GM19467 (cell line): ENCODE measurements around the gene DRD2.

Source experiments
- ATAC-seq: cut with Tn5 transposase; IDR thresholded peaks from one replicate; pipeline ENCODE4 v1.9.1; 2021; ENCODE audit warnings: mild to moderate bottlenecking, moderate library complexity; ENCODE audit not compliant: unreplicated experiment

Gene DRD2

GRCh38 chr11:113487622-113488021 is 12.4 kb upstream of the DRD2 start:
- no peak for ATAC-seq

GRCh38 chr11:113484223-113484622 is 9.0 kb upstream of the DRD2 start:
- ATAC-seq = no peak

- ATAC-seq = no peak
Observed at GRCh38 chr11:113481672-113482071, 6.5 kb upstream of the DRD2 start.

DNA sequence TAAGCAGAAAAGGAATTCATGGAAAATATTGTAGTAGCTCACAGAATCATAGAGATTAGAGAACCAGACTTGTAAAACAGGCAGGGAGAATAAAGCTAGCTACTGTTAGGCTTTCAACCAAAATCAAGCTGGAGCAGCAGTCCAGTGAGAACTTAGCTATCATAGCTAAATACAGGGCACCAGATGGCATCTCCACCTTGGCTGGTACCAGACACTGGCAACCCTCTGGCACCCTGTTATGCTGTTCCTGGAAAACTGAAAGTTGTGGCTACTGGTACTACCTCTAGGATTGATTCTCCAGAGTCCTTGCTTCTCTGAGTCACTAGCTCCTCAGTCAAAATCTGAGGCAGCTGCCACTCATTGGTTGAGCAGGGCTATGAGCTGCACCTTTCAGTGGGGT is 6.0 kb upstream of the DRD2 start:
- ATAC-seq = no peak

- no peak for ATAC-seq
Observed at GRCh38 chr11:113477321-113477720, 2.1 kb upstream of the DRD2 start.

GRCh38 chr11:113476553-113476952 is 1.4 kb upstream of the DRD2 start:
- no peak for ATAC-seq

DNA sequence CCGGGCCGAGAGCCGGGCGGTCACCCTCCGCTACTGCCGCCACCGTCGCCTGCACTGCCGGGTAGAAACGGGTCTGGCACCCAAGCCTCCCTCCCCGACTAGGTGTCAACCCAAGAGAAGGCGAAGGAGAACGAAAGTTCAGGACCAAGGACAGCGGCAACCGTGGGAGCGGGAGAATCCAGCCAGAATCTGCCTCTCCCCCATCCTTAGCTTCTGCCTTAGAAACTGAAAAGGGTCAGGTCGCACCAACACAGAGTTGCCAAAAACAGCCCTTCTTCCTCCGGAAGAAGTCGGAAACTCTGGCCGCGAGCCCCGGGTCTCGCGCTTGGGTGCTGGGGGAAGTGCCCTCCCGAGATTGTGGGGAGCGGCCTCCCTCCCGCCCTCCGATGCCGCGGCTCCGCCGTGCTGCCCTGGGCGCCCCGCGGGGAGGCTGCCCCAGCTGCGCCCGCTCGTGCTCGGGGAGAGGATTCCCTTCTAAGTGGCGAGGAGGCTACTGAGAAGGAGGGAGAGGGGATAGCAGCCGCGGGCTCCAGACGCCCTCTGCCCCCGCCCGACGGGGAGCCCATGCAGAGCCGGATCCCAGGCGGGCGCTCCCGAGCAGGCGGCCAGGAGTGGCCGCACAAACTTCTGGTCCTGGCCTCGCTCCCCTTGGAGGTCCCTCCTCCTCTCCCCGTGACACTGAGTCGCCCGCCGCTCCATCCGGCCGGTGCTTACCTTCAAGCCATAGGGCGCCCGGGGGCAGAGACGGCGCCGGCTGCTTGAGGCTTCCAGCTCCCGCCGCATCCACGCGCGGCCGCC is 637 bp downstream of the DRD2 start:
- ATAC-seq = no peak

DNA sequence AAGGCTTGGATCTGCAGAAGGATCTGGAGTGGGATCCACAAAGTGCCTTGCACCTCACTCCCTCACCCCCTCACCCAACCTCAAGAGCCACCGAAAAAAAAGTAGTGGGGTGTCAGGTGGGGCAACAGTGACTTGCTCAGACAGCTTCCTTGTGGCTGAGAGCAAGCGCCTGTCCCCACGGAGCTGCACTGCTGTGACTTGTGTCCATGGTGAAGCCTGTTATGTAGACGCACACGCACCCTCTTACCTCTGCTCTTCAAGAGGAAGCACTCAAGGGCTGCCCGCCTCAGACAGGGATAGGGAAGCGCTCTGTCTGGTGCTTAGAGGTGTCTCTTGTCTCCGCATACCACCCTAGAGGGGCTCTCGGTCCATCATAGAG is 1.2 kb downstream of the DRD2 start:
- no peak for ATAC-seq

GRCh38 chr11:113472471-113472870 is 2.7 kb downstream of the DRD2 start:
- no peak for ATAC-seq

DNA sequence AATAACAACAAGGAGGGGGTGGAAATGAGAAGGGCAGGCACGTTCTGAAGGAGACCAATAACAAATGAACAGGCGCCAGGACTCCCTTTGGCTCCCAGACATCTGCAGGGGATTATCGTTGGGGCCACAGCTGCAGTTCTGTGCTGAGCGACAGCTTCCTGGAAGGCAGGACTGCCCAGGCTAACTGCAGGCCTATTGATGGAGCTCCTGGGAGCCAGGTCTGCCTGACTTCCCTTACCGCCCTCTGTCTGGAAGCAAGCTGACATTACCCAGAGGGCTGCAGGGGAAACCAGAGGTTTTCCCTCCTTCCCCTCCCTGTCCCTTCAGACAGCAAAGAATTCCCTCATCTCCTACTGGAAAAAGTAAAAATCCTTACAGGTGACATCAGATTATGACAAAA is 5.0 kb downstream of the DRD2 start:
- no peak for ATAC-seq

GRCh38 chr11:113468726-113469345 is 6.4 kb downstream of the DRD2 start:
- no peak for ATAC-seq

DNA sequence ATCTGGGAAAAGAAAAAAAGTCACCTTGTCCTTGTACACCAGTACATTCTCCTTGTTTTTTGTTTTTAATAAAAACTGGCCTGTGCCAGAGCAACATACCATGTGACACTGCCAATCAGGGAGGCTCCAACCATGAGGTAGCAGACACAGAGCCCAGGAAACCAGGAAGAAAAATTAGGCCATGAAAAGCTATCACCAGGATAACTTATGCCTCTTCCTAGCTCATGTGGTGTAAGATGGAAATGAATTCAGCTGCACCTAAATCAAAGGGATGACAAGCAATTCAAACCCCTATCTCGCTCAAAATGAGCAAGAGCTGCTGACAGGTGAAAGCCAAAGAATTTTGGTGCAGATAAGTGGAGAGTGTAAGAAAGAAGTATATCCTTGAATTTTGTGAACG is 7.7 kb downstream of the DRD2 start:
- ATAC-seq = no peak

DNA sequence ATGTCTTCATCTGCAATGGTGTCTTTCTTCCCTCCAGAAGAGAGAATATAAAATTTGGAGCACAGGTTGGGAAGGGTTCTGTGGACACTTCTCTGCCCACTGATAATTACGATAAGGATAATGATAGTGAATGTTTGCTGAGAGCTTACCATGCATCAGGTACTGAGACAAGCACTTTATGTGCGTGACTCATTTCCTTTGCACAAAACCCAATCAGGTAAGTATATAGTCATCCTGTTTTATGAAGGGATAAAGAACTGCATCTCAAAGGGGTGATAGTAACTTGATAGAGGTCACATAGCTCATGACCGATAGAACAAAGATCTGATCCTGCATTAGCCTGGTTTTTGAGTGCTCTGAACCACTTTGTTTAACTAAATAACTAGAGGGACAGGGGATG is 9.4 kb downstream of the DRD2 start:
- no peak for ATAC-seq

DNA sequence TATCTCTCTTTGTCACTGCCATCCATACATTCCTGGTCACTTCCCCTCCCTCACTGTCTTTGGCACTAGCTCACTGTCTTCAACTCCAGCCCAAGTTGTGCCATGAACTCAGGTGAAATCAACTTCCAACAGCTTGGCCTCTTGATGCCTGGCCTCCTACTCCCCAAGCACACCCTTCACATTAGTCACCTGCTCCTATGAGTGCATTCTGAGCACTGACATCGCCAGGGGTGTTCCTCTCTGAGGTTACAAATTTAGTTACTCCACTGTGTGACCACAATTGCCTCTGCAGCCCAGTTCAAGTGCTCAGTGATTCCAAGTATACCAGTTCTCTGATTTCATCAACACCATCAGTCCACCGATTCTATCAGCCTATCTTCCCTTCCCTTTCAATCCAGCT is 10.8 kb downstream of the DRD2 start:
- ATAC-seq = no peak

GRCh38 chr11:113462830-113463229 is 12.4 kb downstream of the DRD2 start:
- no peak for ATAC-seq

- ATAC-seq = no peak
Observed at GRCh38 chr11:113461639-113462038, 13.6 kb downstream of the DRD2 start.

DNA sequence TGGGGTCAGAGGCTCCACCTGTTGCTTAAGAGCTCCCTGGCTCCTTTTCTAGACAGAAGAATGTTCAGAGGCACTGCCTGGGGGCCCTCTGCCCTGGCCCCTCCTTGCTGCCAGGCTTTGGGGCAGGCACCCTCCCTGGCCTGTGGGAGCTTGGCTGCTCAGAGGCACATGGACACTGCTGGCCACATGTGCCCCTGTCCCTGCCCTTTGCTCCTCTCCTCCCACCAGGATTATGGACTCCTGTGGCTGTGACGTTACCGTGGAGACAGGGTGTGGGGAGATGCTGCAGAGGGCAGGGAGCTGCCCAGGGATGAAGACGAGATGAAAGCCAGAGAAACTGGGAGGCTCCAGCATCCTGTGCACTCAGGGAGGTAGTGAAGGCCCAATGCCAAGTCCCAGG is 14.7 kb downstream of the DRD2 start:
- ATAC-seq = no peak

DNA sequence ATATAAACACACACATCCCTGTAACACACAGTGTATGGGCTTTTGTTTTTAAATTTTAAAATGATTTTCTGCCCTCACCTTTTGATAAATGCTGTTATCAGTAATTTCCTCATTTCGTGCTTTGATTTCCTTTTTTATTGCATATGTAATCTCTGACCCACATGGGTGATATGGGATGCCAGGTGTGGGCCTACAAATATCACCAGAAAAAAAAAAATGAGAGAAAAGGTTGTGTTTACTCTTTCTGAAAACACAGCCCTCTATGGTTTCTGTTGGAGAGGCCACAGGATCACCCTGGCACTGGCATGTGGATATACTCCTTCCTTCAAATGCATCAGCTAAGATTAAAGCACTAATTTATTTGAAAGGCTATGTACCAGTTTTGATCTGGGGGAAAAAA is 17.0 kb downstream of the DRD2 start:
- no peak for ATAC-seq

GRCh38 chr11:113457784-113458183 is 17.4 kb downstream of the DRD2 start:
- no peak for ATAC-seq

GRCh38 chr11:113454455-113454854 is 20.7 kb downstream of the DRD2 start:
- ATAC-seq = no peak

DNA sequence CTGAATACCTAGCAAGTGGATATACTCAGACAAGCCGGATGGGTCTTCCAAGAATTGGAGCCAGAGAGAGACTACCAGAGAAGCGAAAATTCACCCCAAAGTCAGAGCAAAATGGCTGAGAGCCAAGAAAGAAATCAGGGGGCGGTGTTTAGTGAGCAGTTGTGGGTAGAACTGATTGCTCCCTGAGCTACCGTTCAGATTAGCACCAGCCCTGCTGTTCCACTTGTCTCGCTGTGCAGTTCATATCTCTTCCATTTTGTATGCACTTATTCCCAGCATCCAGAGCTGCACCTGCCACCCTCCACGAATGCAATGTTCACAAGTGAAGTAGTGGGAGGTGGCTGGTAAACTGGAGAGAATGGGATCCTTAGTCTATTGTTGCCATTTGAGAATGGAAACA is 25.5 kb downstream of the DRD2 start:
- no peak for ATAC-seq

DNA sequence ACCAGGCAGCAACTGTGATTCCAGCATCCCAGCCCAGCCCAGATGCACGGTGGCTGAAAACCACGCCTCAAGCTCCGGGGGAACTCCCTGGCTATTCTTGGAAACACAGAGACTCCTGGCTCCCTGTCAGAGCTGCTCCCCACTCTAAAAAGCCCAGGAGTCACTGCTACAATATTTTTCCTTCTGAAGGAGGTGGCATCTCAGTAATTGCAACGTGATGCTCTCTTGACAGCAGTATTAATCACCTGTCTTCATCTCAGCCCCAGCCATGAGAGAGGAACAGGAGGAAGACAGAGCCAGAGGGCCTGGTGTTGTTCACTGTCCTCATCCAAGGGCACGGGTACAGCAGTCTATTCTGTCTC is 26.9 kb downstream of the DRD2 start:
- ATAC-seq = no peak
